CD14-positive monocyte (primary cell): ENCODE measurements around the gene SYNE4. TPM values are rescaled to one million over a fixed set of nuclear protein-coding genes. Genes with fewer than 3 reads are reported as not detected.
"Not testable (repeated sequence)": the region's sequence is repeated elsewhere in the genome, so short reads cannot be mapped to it uniquely, and the experiment has no call there.

Source experiments
- DNase-seq, 3 donors: peaks; one replicate each; pipeline ENCODE4 v3.0.0-alpha.2; 2011 to 2022
- H2AFZ ChIP-seq: 2 replicates; pipeline ENCODE4 v1.6.0; 2012; ENCODE audit warnings: mild to moderate bottlenecking, low read depth, low read length, inconsistent platforms; ENCODE audit not compliant: insufficient read depth, poor library complexity, severe bottlenecking
- H3K27ac ChIP-seq, 2 donors: 1 replicate in 1 of 2; 2 replicates in 1 of 2; pipeline ENCODE4 v1.5.1; 2012 to 2013; ENCODE audit warnings: low read length in 2 of 2, control low read depth in 1 of 2, inconsistent platforms in 1 of 2, low read depth in 1 of 2, mild to moderate bottlenecking in 1 of 2
- H3K27me3 ChIP-seq, 2 donors: one replicate each; pipeline versions ENCODE4 v1.6.0 to v1.6.1; 2011 to 2013; ENCODE audit warnings: low read length in 2 of 2; ENCODE audit not compliant: control insufficient read depth in 2 of 2, insufficient read depth in 2 of 2
- H3K36me3 ChIP-seq, 2 donors: replicated peaks in 1 of 2; 1 replicate in 1 of 2; 2 replicates in 1 of 2; pipeline versions ENCODE4 v1.5.1 to v1.6.1; 2012 to 2013; ENCODE audit warnings: low read length in 2 of 2, control low read depth in 1 of 2, inconsistent platforms in 1 of 2, mild to moderate bottlenecking in 1 of 2; ENCODE audit not compliant: insufficient read depth in 2 of 2, control insufficient read depth in 1 of 2
- H3K4me1 ChIP-seq, 2 donors: 1 replicate in 1 of 2; 2 replicates in 1 of 2; pipeline versions ENCODE4 v1.5.1 to v1.6.1; 2012 to 2013; ENCODE audit warnings: low read length in 2 of 2, control low read depth in 1 of 2, inconsistent platforms in 1 of 2, mild to moderate bottlenecking in 1 of 2, moderate library complexity in 1 of 2; ENCODE audit not compliant: insufficient read depth in 2 of 2, control insufficient read depth in 1 of 2
- H3K4me2 ChIP-seq: replicated peaks from 2 replicates; pipeline ENCODE3; 2012; ENCODE audit warnings: low read length, moderate library complexity, mild to moderate bottlenecking; ENCODE audit not compliant: poor library complexity, severe bottlenecking; ENCODE audit errors: extremely low read depth
- H3K4me3 ChIP-seq, 3 experiments: fragments of 200-600 bp in 1 of 3; sonication (generic) in 1 of 3; replicated peaks in 1 of 3; 1 replicate in 2 of 3; 2 replicates in 1 of 3; pipeline ENCODE4 v1.5.1; 2011 to 2013; ENCODE audit warnings: low read length in 3 of 3, mild to moderate bottlenecking in 3 of 3, control low read depth in 2 of 3, low read depth in 2 of 3, inconsistent platforms in 1 of 3, moderate library complexity in 1 of 3
- H3K79me2 ChIP-seq: 2 replicates; pipeline ENCODE4 v1.6.0; 2012; ENCODE audit warnings: mild to moderate bottlenecking, control low read depth, inconsistent platforms, low read length, moderate library complexity; ENCODE audit not compliant: insufficient read depth
- H3K9ac ChIP-seq: 2 replicates; pipeline ENCODE4 v1.6.0; 2017; ENCODE audit warnings: low read length, mild to moderate bottlenecking; ENCODE audit not compliant: insufficient read depth, poor library complexity, severe bottlenecking
- H3K9me3 ChIP-seq, 2 donors: replicated peaks in 1 of 2; 1 replicate in 1 of 2; 2 replicates in 1 of 2; pipeline versions ENCODE4 v1.5.1 to v1.6.1; 2012 to 2013; ENCODE audit warnings: low read length in 2 of 2, control low read depth in 1 of 2; ENCODE audit not compliant: control insufficient read depth in 1 of 2, insufficient read depth in 1 of 2
- H4K20me1 ChIP-seq: 2 replicates; pipeline ENCODE4 v1.6.0; 2012; ENCODE audit warnings: mild to moderate bottlenecking, low read length, control low read depth, moderate library complexity; ENCODE audit not compliant: insufficient read depth
- H3K27ac Mint-ChIP-seq, 7 donors: one replicate each; pipeline ENCODE4 v1.8.0; 2020; ENCODE audit warnings: mild to moderate bottlenecking in 7 of 7, mixed read lengths in 7 of 7, moderate library complexity in 6 of 7, inconsistent platforms in 2 of 7
- H3K27me3 Mint-ChIP-seq, 3 donors: one replicate each; pipeline ENCODE4 v1.8.0; 2021 to 2022; ENCODE audit warnings: low read depth in 3 of 3, mild to moderate bottlenecking in 3 of 3, mixed read lengths in 3 of 3, moderate library complexity in 3 of 3, inconsistent platforms in 1 of 3
- H3K36me3 Mint-ChIP-seq, 2 donors: one replicate each; pipeline ENCODE4 v1.8.0; 2020; ENCODE audit warnings: mixed read lengths in 2 of 2, inconsistent platforms in 1 of 2, mild to moderate bottlenecking in 1 of 2
- H3K4me1 Mint-ChIP-seq: one replicate; pipeline ENCODE4 v1.8.0; 2020; ENCODE audit warnings: mild to moderate bottlenecking, mixed read lengths
- H3K4me3 Mint-ChIP-seq, 2 donors: one replicate each; pipeline ENCODE4 v1.8.0; 2020; ENCODE audit warnings: mild to moderate bottlenecking in 2 of 2, mixed read lengths in 2 of 2, moderate library complexity in 1 of 2
- H3K9me3 Mint-ChIP-seq, 7 donors: one replicate each; pipeline ENCODE4 v1.8.0; 2020 to 2022; ENCODE audit warnings: mixed read lengths in 7 of 7, mild to moderate bottlenecking in 6 of 7, moderate library complexity in 6 of 7, inconsistent platforms in 2 of 7
- CTCF ChIP-seq: fragments of 200-600 bp; IDR thresholded peaks from one replicate; pipeline ENCODE4 v1.8.0; 2022; ENCODE audit warnings: antibody characterized with exemption, mild to moderate bottlenecking
- WGBS: methylation state at CpG from one replicate; pipeline ENCODE4 v1.1.5; 2013; ENCODE audit warnings: missing lambda C conversion rate; ENCODE audit not compliant: insufficient coverage; 5-methylcytosine and 5-hydroxymethylcytosine counted together
- intact Hi-C, 2 donors: fragments of 100-400 bp; cut with micrococcal nuclease; formaldehyde crosslinking; loops; one replicate each; pipeline versions ENCODE4 v1.15.0 to v1.15.1; 2023
- polyA plus RNA-seq, 3 donors: library from polyadenylated mRNA; depleted of rRNA in 1 of 3; unstranded in 2 of 3; stranded (reverse) in 1 of 3; fragments of 300-500 nt in 2 of 3; fragments of >200 nt in 1 of 3; fragmentation: Illumina TruSeq in 2 of 3; gene quantifications; 1 replicate in 2 of 3; 2 replicates in 1 of 3; pipeline ENCODE4 v1.2.3, GENCODE V29; 2012 to 2021

Gene SYNE4
- polyA plus RNA-seq, 3 donors, result 0.76 TPM; not detected in 2

- Histone ChIP-seq H3K9me3 (no peaks in the 10 kb centered on the region), H3K79me2 (no peaks in the 10 kb centered on the region), H3K4me2 (no peak overlapping the region), H3K4me3 (no peak overlapping the region), H3K27ac (no peak overlapping the region), H4K20me1 (no peaks in the 10 kb centered on the region), H3K4me1 (peaks cover 13 to 16% of the 10 kb centered on the region in 2 donors), H2AFZ (peak overlapping the region; percentile 86), H3K36me3 (no peaks in the 10 kb centered on the region), H3K9ac (no peak overlapping the region), H3K27me3 (peaks cover 0 to 6% of the 10 kb centered on the region in 2 donors)
- peaks cover 17 to 36% (median 29%) of the 10 kb centered on the region in 3 donors for H3K27me3 Mint-ChIP-seq
- 97% methylated on average over 5 of the region's 5 CpGs for WGBS
- no peak for TF ChIP-seq CTCF
- peaks cover 3 to 11% (median 7%) of the 10 kb centered on the region in 7 donors for H3K9me3 Mint-ChIP-seq
- no peak for DNase-seq
- no peaks in the 10 kb centered on the region for H3K36me3 Mint-ChIP-seq
- intact Hi-C loops, result no loop called here
- peaks cover 17% of the 10 kb centered on the region for H3K4me1 Mint-ChIP-seq
- H3K4me3 Mint-ChIP-seq, result no peak overlapping the region
- H3K27ac Mint-ChIP-seq, result no peak overlapping the region
These were observed 22.5 kb downstream of the SYNE4 start for GRCh38 chr19:35986111-35986510.

GRCh38 chr19:35983177-35983576, 25.4 kb downstream of the SYNE4 start:
- no peak overlapping the region for H3K9ac ChIP-seq
- no peak for DNase-seq
- Mint-ChIP-seq H3K36me3 (no peaks in the 10 kb centered on the region), H3K27ac (peak overlapping the region in 1 of 7 donors; percentile 32), H3K9me3 (peaks cover 0 to 3% (median 0%) of the 10 kb centered on the region in 7 donors), H3K4me1 (peaks cover 11% of the 10 kb centered on the region), H3K27me3 (peaks cover 19 to 36% (median 32%) of the 10 kb centered on the region in 3 donors), H3K4me3 (peak overlapping the region in 1 of 2 donors; percentile 26)
- no peak overlapping the region for H2AFZ ChIP-seq
- no peak overlapping the region for H3K4me3 ChIP-seq
- H3K27me3 ChIP-seq, result peaks cover 0 to 3% of the 10 kb centered on the region in 2 donors
- H3K79me2 ChIP-seq, result no peaks in the 10 kb centered on the region
- intact Hi-C loops, result no loop called here
- no peak overlapping the region for H3K27ac ChIP-seq
- no peaks in the 10 kb centered on the region for H3K9me3 ChIP-seq
- WGBS, result 89% methylated on average over 4 of the region's 8 CpGs
- H3K4me2 ChIP-seq, result no peak overlapping the region
- no peak for TF ChIP-seq CTCF
- peaks cover 12 to 13% of the 10 kb centered on the region in 2 donors for H3K4me1 ChIP-seq
- H3K36me3 ChIP-seq, result no peaks in the 10 kb centered on the region
- H4K20me1 ChIP-seq, result no peaks in the 10 kb centered on the region

GRCh38 chr19:35980997-35981396, 27.6 kb downstream of the SYNE4 start:
- H3K9ac ChIP-seq, H3K79me2 ChIP-seq, H3K4me3 Mint-ChIP-seq, H3K9me3 Mint-ChIP-seq, H3K4me1 ChIP-seq, DNase-seq, H3K36me3 ChIP-seq, H3K4me2 ChIP-seq, H3K27ac Mint-ChIP-seq, H2AFZ ChIP-seq, intact Hi-C loops, H4K20me1 ChIP-seq, H3K36me3 Mint-ChIP-seq, H3K4me3 ChIP-seq, H3K9me3 ChIP-seq, H3K27me3 ChIP-seq, H3K4me1 Mint-ChIP-seq, H3K27ac ChIP-seq: not testable (repeated sequence)
- peaks cover 18 to 38% (median 35%) of the 10 kb centered on the region in 3 donors for H3K27me3 Mint-ChIP-seq
- WGBS, result no CpG with 5 or more reads among the region's 4 CpGs
